SU-DHL-6 (cell line): ENCODE data around the gene ABR.
A peak's percentile ranks its signal among the peaks of the same experiment; 100 is the strongest.

Source experiments
- H2AFZ ChIP-seq: fragments of 200-600 bp; sonication (generic); 2 replicates; pipeline ENCODE4 v1.6.1; 2014; ENCODE audit warnings: low read depth, mild to moderate bottlenecking, moderate library complexity, mixed read lengths, antibody characterized with exemption, low read length; ENCODE audit not compliant: severe bottlenecking
- H3F3A ChIP-seq: fragments of 200-600 bp; shearing (Covaris generic); 2 replicates; pipeline ENCODE4 v1.6.0; 2016; ENCODE audit warnings: antibody characterized with exemption, mild to moderate bottlenecking; ENCODE audit not compliant: insufficient read depth
- H3K27ac ChIP-seq: fragments of 200-600 bp; sonication (generic); 2 replicates; pipeline ENCODE4 v1.5.1; 2016; ENCODE audit warnings: low read depth, mild to moderate bottlenecking, low read length, moderate library complexity, mixed read lengths
- H3K27me3 ChIP-seq: fragments of 200-600 bp; sonication (generic), shearing (Covaris generic); 2 replicates; pipeline ENCODE4 v1.6.0; 2014; ENCODE audit warnings: mild to moderate bottlenecking, low read length
- H3K36me3 ChIP-seq: fragments of 200-600 bp; sonication (generic); 2 replicates; pipeline ENCODE4 v1.6.1; 2014; ENCODE audit warnings: mild to moderate bottlenecking, low read length, mixed read lengths
- H3K4me2 ChIP-seq: fragments of 300-600, 200-600 bp; shearing (Covaris generic), sonication (generic); 2 replicates; pipeline ENCODE4 v1.6.0; 2014; ENCODE audit warnings: low read length, low read depth, mild to moderate bottlenecking; ENCODE audit not compliant: poor library complexity, severe bottlenecking
- H3K4me3 ChIP-seq: fragments of 200-600 bp; sonication (generic); 2 replicates; pipeline ENCODE4 v1.5.1; 2014; ENCODE audit warnings: antibody characterized with exemption, low read length, mild to moderate bottlenecking, mixed read lengths; ENCODE audit not compliant: insufficient read depth, poor library complexity, severe bottlenecking
- H3K79me2 ChIP-seq: fragments of 200-600 bp; sonication (generic); 2 replicates; pipeline ENCODE4 v1.6.1; 2014; ENCODE audit warnings: mild to moderate bottlenecking, low read length, moderate library complexity; ENCODE audit not compliant: insufficient read depth
- H3K9ac ChIP-seq: fragments of 200-600 bp; sonication (generic); 2 replicates; pipeline ENCODE4 v1.7.0; 2014; ENCODE audit warnings: mild to moderate bottlenecking, low read length
- H3K9me2 ChIP-seq: fragments of 200-600 bp; sonication (generic); replicated peaks from 2 replicates; pipeline ENCODE4 v1.6.1; 2014; ENCODE audit warnings: low read length; ENCODE audit not compliant: insufficient read depth
- H3K9me3 ChIP-seq: fragments of 200-600 bp; sonication (generic); 2 replicates; pipeline ENCODE4 v1.6.1; 2014; ENCODE audit warnings: low read length, mixed read lengths; ENCODE audit not compliant: insufficient read depth
- H4K20me1 ChIP-seq: fragments of 200-600 bp; sonication (generic); 2 replicates; pipeline ENCODE4 v1.6.1; 2014; ENCODE audit warnings: low read depth, mild to moderate bottlenecking, antibody characterized with exemption, low read length, moderate library complexity, mixed read lengths
- EZH2phosphoT487 ChIP-seq: fragments of 200-600 bp; sonication (generic), shearing (Covaris generic); conservative IDR thresholded peaks from 2 replicates; pipeline ENCODE4 v1.6.1; 2018; ENCODE audit warnings: mild to moderate bottlenecking, antibody characterized with exemption, low read length, moderate library complexity, mixed read lengths
- TF ChIP-seq, protein P1 (sequence below): fragments of 200-600 bp; sonication (generic); IDR thresholded peaks from one replicate; pipeline ENCODE4 v1.5.1; 2017; ENCODE audit warnings: antibody characterized with exemption, mild to moderate bottlenecking, low read length, moderate library complexity; ENCODE audit not compliant: insufficient read depth, poor library complexity, severe bottlenecking

The ABR gene

GRCh38 chr17:1186923-1187771 lies 7.4 kb upstream of the ABR start:
- Histone ChIP-seq H4K20me1 (no peaks in the 10 kb centered on the region), H3K27me3 (no peaks in the 10 kb centered on the region), H3K9ac (peak overlapping the region; percentile 43), H3K4me3 (peak overlapping the region; percentile 23), H3K9me3 (no peaks in the 10 kb centered on the region), H3K4me2 (peak overlapping the region; percentile 47), H3K9me2 (no peaks in the 10 kb centered on the region), H3K79me2 (peaks cover 17% of the 10 kb centered on the region; the same call in 1 of the 2 replicates), H3K36me3 (no peaks in the 10 kb centered on the region), H3F3A (peaks cover 24% of the 10 kb centered on the region), H2AFZ (no peak overlapping the region), H3K27ac (peak overlapping the region; percentile 12; the same call in 1 of the 2 replicates)
- TF ChIP-seq EZH2phosphoT487 = no peak
- TF ChIP-seq, protein P1, sequence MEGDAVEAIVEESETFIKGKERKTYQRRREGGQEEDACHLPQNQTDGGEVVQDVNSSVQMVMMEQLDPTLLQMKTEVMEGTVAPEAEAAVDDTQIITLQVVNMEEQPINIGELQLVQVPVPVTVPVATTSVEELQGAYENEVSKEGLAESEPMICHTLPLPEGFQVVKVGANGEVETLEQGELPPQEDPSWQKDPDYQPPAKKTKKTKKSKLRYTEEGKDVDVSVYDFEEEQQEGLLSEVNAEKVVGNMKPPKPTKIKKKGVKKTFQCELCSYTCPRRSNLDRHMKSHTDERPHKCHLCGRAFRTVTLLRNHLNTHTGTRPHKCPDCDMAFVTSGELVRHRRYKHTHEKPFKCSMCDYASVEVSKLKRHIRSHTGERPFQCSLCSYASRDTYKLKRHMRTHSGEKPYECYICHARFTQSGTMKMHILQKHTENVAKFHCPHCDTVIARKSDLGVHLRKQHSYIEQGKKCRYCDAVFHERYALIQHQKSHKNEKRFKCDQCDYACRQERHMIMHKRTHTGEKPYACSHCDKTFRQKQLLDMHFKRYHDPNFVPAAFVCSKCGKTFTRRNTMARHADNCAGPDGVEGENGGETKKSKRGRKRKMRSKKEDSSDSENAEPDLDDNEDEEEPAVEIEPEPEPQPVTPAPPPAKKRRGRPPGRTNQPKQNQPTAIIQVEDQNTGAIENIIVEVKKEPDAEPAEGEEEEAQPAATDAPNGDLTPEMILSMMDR = peak; percentile 88

DNA sequence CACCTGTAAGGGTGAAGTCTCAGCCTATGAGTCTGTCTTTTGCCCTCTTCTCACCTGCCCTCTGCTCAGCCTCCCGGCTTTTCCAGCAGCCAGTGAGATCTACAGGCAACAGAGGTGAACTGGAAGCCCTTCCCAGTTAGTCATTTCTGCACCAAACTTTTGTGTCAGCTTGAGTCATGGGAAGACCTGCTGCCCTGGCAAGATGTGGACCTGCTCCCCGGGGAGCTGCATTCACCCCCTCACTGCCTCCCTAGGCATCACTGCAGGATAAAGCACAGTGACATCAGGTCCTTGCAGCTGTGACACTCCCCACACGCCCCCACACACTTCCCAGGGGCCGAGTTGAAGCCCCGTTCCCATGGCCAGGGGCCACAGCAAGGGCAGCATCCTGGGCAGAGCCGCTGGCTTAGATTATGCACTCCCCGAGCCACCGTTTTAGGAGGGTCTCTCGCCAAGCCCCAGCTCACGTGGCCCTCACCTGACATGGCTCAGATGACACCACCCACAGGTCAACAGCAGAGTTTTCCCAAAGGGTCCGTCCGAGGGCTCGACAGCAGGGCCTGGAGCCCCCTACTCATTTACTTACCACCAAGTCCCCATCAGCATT lies 6.5 kb upstream of the ABR start:
- TF ChIP-seq, protein P1 = no peak
- TF ChIP-seq EZH2phosphoT487 = no peak
- Histone ChIP-seq H3F3A (peaks cover 32% of the 10 kb centered on the region), H3K9me3 (no peaks in the 10 kb centered on the region), H3K79me2 (peaks cover 17% of the 10 kb centered on the region; the same call in 1 of the 2 replicates), H3K9me2 (no peaks in the 10 kb centered on the region), H3K4me3 (peak overlapping the region; percentile 23), H3K36me3 (no peaks in the 10 kb centered on the region), H4K20me1 (no peaks in the 10 kb centered on the region), H3K9ac (peak overlapping the region; percentile 43), H3K27ac (peak overlapping the region; percentile 20; the same call in 1 of the 2 replicates), H2AFZ (no peak overlapping the region), H3K4me2 (peak overlapping the region; percentile 47), H3K27me3 (no peaks in the 10 kb centered on the region)

- Histone ChIP-seq H2AFZ (no peak overlapping the region), H4K20me1 (no peaks in the 10 kb centered on the region), H3K36me3 (no peaks in the 10 kb centered on the region), H3K9me3 (no peaks in the 10 kb centered on the region), H3K79me2 (peaks cover 29% of the 10 kb centered on the region), H3K4me3 (no peak overlapping the region), H3F3A (peaks cover 24% of the 10 kb centered on the region), H3K27ac (peak overlapping the region; percentile 93), H3K4me2 (peak overlapping the region; percentile 42), H3K9ac (peak overlapping the region; percentile 8), H3K9me2 (no peaks in the 10 kb centered on the region), H3K27me3 (no peaks in the 10 kb centered on the region)
- TF ChIP-seq, protein P1 = no peak
- no peak for TF ChIP-seq EZH2phosphoT487
These were observed 3.5 kb upstream of the ABR start for GRCh38 chr17:1183171-1183873.
